Panc1 (cell line): Measurements from ENCODE around the gene PLPP7. TPM values are rescaled to one million over a fixed set of nuclear protein-coding genes. Genes with fewer than 3 reads are reported as not detected.

Source experiments
- ATAC-seq: fragments of 200-7000 bp; cut with Tn5 transposase; 2 replicates; pipeline ENCODE4 v1.9.1; 2020; ENCODE audit warnings: mild to moderate bottlenecking, moderate library complexity
- BruUV-seq: library from RNA; stranded (reverse); fragments of 400-500 nt; replicated peaks from 2 replicates; lab custom pipeline; 2021; lab: Mats Ljungman, UMichigan
- CTCF ChIA-PET: fragments of 300-600 bp; sonication (Branson Sonifier 250); formaldehyde crosslinking; loops from one replicate; lab custom pipeline; 2022; ENCODE audit warnings: antibody characterized with exemption; lab: Charles Lee
- POLR2A ChIA-PET: fragments of 300-600 bp; sonication (Branson Sonifier 250); formaldehyde crosslinking; loops from one replicate; lab custom pipeline; 2022; ENCODE audit warnings: antibody characterized with exemption; lab: Charles Lee
- DNase-seq: peaks from one replicate; pipeline ENCODE4 v3.0.0-alpha.2; 2010; ENCODE audit warnings: low read depth, low spot score
- H3K27ac ChIP-seq: 2 replicates; pipeline ENCODE4 v1.5.1; 2011; ENCODE audit warnings: mild to moderate bottlenecking, low read length, inconsistent platforms
- H3K27me3 ChIP-seq: fragments of 200-500 bp; sonication (Bioruptor generic); 2 replicates; pipeline ENCODE4 v1.6.0; 2014; ENCODE audit warnings: low read length, inconsistent platforms; ENCODE audit not compliant: control insufficient read depth, insufficient read depth
- H3K36me3 ChIP-seq: fragments of 200-500 bp; sonication (Bioruptor generic); 2 replicates; pipeline ENCODE4 v1.5.1; 2014; ENCODE audit warnings: inconsistent platforms, mild to moderate bottlenecking, low read length, moderate library complexity; ENCODE audit not compliant: control insufficient read depth, insufficient read depth
- H3K4me1 ChIP-seq: 2 replicates; pipeline ENCODE4 v1.5.1; 2011; ENCODE audit warnings: inconsistent platforms, mild to moderate bottlenecking, low read length, moderate library complexity; ENCODE audit not compliant: control insufficient read depth, insufficient read depth
- H3K4me3 ChIP-seq, 2 experiments: 2 replicates each; pipeline ENCODE4 v1.5.1; 2011 to 2012; ENCODE audit warnings: low read depth in 2 of 2, low read length in 2 of 2, mild to moderate bottlenecking in 2 of 2, inconsistent platforms in 1 of 2, moderate library complexity in 1 of 2
- H3K9me3 ChIP-seq: fragments of 200-500 bp; sonication (Bioruptor generic); 2 replicates; pipeline ENCODE4 v1.5.1; 2014; ENCODE audit warnings: low read depth, mild to moderate bottlenecking, inconsistent platforms, low read length, moderate library complexity; ENCODE audit not compliant: control insufficient read depth, insufficient read depth
- CTCF ChIP-seq: fragments of 450-650 bp; IDR thresholded peaks from 2 replicates; pipeline ENCODE4 v1.5.1; 2017; ENCODE audit warnings: mild to moderate bottlenecking
- POLR2AphosphoS5 ChIP-seq: IDR thresholded peaks from 2 replicates; pipeline ENCODE4 v1.6.1; 2012; ENCODE audit warnings: mild to moderate bottlenecking, low read depth, low read length, moderate library complexity
- SIN3A ChIP-seq: IDR thresholded peaks from 2 replicates; pipeline ENCODE4 v1.6.1; 2012; ENCODE audit warnings: low read depth, mild to moderate bottlenecking, low read length, moderate library complexity, borderline replicate concordance; ENCODE audit not compliant: insufficient read depth
- TCF7L2 ChIP-seq: IDR thresholded peaks from 2 replicates; pipeline ENCODE4 v1.6.1; 2011; ENCODE audit warnings: mild to moderate bottlenecking, low read depth, low read length, inconsistent platforms
- in situ Hi-C: cut with HindIII; loops from 2 replicates; pipeline ENCODE4 v1.10.0; 2016; ENCODE audit warnings: low sequenced_read_pairs, low pct_unique_long_range_greater_than_20kb
- intact Hi-C: fragments of 100-400 bp; cut with micrococcal nuclease; formaldehyde crosslinking; loops from one replicate; pipeline ENCODE4 v1.10.0; 2022; ENCODE audit not compliant: unreplicated experiment
- total RNA-seq: library from RNA; stranded (reverse); gene quantifications from one replicate; pipeline ENCODE4 v1.2.1, GENCODE V29; 2021; ENCODE audit not compliant: unreplicated experiment
- TF ChIP-seq, protein P1 (sequence below), 2 experiments: IDR thresholded peaks; 2 replicates each; pipeline ENCODE4 v1.6.1; 2011 to 2012; ENCODE audit warnings: low read depth in 2 of 2, control low read depth in 1 of 2, low read length in 1 of 2, mild to moderate bottlenecking in 1 of 2, moderate library complexity in 1 of 2; ENCODE audit not compliant: insufficient read depth in 1 of 2

PLPP7 gene
- total RNA-seq, 1 experiment from 2014 or later = 3.3 TPM

GRCh38 chr9:131298341-131298740 lies 8.8 kb downstream of the PLPP7 start:
- no TSS peak for BruUV-seq
- ChIA-PET POLR2A (interaction anchor here (0.7 kb wide), 1 partner anchor 281 kb away, joined by 3 read pairs; no protein-coding TSS in a partner anchor), CTCF (no interaction called here)
- TF ChIP-seq CTCF (no peak), POLR2AphosphoS5 (no peak), SIN3A (no peak), TCF7L2 (no peak)
- TF ChIP-seq, protein P1, sequence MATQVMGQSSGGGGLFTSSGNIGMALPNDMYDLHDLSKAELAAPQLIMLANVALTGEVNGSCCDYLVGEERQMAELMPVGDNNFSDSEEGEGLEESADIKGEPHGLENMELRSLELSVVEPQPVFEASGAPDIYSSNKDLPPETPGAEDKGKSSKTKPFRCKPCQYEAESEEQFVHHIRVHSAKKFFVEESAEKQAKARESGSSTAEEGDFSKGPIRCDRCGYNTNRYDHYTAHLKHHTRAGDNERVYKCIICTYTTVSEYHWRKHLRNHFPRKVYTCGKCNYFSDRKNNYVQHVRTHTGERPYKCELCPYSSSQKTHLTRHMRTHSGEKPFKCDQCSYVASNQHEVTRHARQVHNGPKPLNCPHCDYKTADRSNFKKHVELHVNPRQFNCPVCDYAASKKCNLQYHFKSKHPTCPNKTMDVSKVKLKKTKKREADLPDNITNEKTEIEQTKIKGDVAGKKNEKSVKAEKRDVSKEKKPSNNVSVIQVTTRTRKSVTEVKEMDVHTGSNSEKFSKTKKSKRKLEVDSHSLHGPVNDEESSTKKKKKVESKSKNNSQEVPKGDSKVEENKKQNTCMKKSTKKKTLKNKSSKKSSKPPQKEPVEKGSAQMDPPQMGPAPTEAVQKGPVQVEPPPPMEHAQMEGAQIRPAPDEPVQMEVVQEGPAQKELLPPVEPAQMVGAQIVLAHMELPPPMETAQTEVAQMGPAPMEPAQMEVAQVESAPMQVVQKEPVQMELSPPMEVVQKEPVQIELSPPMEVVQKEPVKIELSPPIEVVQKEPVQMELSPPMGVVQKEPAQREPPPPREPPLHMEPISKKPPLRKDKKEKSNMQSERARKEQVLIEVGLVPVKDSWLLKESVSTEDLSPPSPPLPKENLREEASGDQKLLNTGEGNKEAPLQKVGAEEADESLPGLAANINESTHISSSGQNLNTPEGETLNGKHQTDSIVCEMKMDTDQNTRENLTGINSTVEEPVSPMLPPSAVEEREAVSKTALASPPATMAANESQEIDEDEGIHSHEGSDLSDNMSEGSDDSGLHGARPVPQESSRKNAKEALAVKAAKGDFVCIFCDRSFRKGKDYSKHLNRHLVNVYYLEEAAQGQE (IDR thresholded peaks at IDR 0.05; ENCODE audit: insufficient read depth in 1 of 2, low read depth in 2 of 2, low read length in 1 of 2) = no peak
- H3K27me3 ChIP-seq = no peaks in the 10 kb centered on the region
- H3K27ac ChIP-seq = no peak overlapping the region
- no peaks in the 10 kb centered on the region for H3K9me3 ChIP-seq
- intact Hi-C loops = no loop called here
- no peak for DNase-seq
- no peak overlapping the region for H3K4me3 ChIP-seq
- in situ Hi-C loops = no loop called here
- H3K36me3 ChIP-seq = no peaks in the 10 kb centered on the region
- H3K4me1 ChIP-seq = no peaks in the 10 kb centered on the region
- no peak for ATAC-seq

DNA sequence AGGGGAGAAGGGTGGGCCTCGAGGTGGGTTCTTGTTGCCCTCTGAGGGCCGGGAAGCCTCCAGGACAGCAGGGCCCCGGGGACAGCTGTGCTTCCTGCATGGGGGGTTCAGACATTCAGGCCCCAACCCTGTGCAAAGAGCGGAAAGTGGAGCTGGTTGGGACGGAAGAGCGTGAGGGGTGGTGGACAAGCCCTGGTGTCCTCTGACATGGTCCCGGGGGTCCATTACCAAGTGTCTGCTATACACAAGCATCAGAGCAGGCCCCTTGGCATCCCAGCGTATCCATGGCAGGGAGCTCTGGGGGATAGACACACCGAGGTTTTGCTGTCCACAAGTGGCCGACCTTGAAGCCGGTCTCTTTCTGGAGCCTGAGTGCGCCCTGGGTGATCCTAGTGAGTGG lies 9.3 kb downstream of the PLPP7 start:
- Histone ChIP-seq H3K27me3 (no peaks in the 10 kb centered on the region), H3K4me3 (no peak overlapping the region), H3K36me3 (no peaks in the 10 kb centered on the region), H3K4me1 (no peaks in the 10 kb centered on the region), H3K9me3 (no peaks in the 10 kb centered on the region), H3K27ac (no peak overlapping the region)
- in situ Hi-C loops (no loop called here), intact Hi-C loops (no loop called here)
- DNase-seq (no peak), ATAC-seq (no peak)
- BruUV-seq = no TSS peak
- POLR2A ChIA-PET = no interaction called here
- TF ChIP-seq CTCF (no peak), TCF7L2 (no peak), SIN3A (no peak), POLR2AphosphoS5 (no peak)
- TF ChIP-seq, protein P1 (IDR thresholded peaks at IDR 0.05; ENCODE audit: insufficient read depth in 1 of 2, low read depth in 2 of 2, low read length in 1 of 2) = no peak
- CTCF ChIA-PET = no interaction called here
